C4-2B (cell line): Measurements from ENCODE around the gene RNF223.
"Not testable (repeated sequence)": the region's sequence is repeated elsewhere in the genome, so short reads cannot be mapped to it uniquely, and the experiment has no call there.

Experiments
- ZFX ChIP-seq: fragments of 450-650 bp; IDR thresholded peaks from 2 replicates; pipeline ENCODE4 v1.6.1; 2017
- TF ChIP-seq, protein P1 (sequence below): fragments of 450-650 bp; conservative IDR thresholded peaks from 2 replicates; pipeline ENCODE4 v1.5.1; 2017; ENCODE audit warnings: mild to moderate bottlenecking

DNA sequence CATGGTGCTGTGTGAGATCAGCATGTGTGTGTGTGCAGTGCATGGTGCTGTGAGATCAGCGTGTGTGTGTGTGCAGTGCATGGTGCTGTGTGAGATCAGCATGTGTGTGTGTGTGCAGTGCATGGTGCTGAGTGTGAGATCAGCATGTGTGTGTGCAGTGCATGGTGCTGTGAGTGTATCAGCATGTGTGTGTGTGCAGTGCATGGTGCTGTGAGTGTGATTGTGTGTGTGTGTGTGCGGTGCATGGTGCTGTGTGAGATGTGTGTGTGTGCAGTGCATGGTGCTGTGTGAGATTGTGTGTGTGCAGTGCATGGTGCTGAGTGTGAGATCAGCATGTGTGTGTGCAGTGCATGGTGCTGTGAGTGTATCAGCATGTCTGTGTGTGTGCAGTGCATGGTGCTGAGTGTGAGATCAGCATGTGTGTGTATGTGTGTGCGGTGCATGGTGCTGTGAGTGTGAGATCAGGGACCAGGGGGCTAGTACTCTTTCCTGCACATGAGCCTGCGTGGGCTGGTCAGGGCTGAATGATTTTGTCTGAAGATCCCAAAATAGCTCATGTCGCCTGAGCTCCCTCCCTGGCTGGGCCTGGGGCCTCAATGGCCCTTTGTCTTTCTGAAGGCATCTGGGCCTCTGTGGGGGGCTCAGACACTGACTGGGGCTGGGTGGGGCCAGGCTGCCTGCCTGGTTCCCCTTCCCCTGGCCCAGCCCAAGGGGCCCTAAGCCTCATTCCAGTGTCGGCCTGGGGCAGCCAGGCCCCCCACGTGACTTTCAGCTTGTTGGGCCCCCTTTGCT lies 43.0 kb downstream of the RNF223 start:
- TF ChIP-seq, protein P1, sequence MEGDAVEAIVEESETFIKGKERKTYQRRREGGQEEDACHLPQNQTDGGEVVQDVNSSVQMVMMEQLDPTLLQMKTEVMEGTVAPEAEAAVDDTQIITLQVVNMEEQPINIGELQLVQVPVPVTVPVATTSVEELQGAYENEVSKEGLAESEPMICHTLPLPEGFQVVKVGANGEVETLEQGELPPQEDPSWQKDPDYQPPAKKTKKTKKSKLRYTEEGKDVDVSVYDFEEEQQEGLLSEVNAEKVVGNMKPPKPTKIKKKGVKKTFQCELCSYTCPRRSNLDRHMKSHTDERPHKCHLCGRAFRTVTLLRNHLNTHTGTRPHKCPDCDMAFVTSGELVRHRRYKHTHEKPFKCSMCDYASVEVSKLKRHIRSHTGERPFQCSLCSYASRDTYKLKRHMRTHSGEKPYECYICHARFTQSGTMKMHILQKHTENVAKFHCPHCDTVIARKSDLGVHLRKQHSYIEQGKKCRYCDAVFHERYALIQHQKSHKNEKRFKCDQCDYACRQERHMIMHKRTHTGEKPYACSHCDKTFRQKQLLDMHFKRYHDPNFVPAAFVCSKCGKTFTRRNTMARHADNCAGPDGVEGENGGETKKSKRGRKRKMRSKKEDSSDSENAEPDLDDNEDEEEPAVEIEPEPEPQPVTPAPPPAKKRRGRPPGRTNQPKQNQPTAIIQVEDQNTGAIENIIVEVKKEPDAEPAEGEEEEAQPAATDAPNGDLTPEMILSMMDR: not testable (repeated sequence)
- not testable (repeated sequence) for TF ChIP-seq ZFX
